Naive thymus-derived CD4-positive, alpha-beta T cell (primary cell): ENCODE data around the gene TREH. TPM values are rescaled to one million over a fixed set of nuclear protein-coding genes. Genes with fewer than 3 reads are reported as not detected.

Experiments
- ATAC-seq: fragments of 150-1000 bp; cut with Tn5 transposase; 2 replicates; pipeline ENCODE4 v1.10.0; 2021; ENCODE audit warnings: mild to moderate bottlenecking, moderate library complexity
- CTCF ChIA-PET: fragments of 350-600 bp; sonication (Branson Sonifier 250); formaldehyde crosslinking; loops from one replicate; lab custom pipeline; 2021; ENCODE audit warnings: antibody characterized with exemption; lab: Charles Lee
- POLR2A ChIA-PET: fragments of 350-600 bp; sonication (Branson Sonifier 250); formaldehyde crosslinking; loops from one replicate; lab custom pipeline; 2021; ENCODE audit warnings: antibody characterized with exemption, inconsistent platforms; lab: Charles Lee
- DNase-seq, 9 donors: peaks; one replicate each; pipeline versions ENCODE4 v3.0.0 to v3.0.0-alpha.2; 2020 to 2022; ENCODE audit warnings: mixed read lengths in 1 of 9
- H3K27ac ChIP-seq: one replicate; pipeline ENCODE4 v1.7.0; 2013; ENCODE audit warnings: mild to moderate bottlenecking, low read depth, low read length, moderate library complexity
- H3K27me3 ChIP-seq, 2 donors: one replicate each; pipeline ENCODE4 v1.7.0; 2013; ENCODE audit warnings: low read length in 2 of 2, mild to moderate bottlenecking in 2 of 2, moderate library complexity in 2 of 2; ENCODE audit not compliant: control insufficient read depth in 2 of 2, insufficient read depth in 2 of 2
- H3K36me3 ChIP-seq, 3 experiments: 1 replicate in 2 of 3; 2 replicates in 1 of 3; pipeline ENCODE4 v1.7.0; 2013; ENCODE audit warnings: low read length in 3 of 3, mild to moderate bottlenecking in 3 of 3, moderate library complexity in 1 of 3; ENCODE audit not compliant: insufficient read depth in 3 of 3, control insufficient read depth in 2 of 3
- H3K4me1 ChIP-seq, 2 donors: one replicate each; pipeline ENCODE4 v1.7.0; 2013; ENCODE audit warnings: low read length in 2 of 2, mild to moderate bottlenecking in 2 of 2, moderate library complexity in 1 of 2; ENCODE audit not compliant: control insufficient read depth in 2 of 2, insufficient read depth in 2 of 2
- H3K4me3 ChIP-seq: 2 replicates; pipeline ENCODE4 v1.7.0; 2013; ENCODE audit warnings: mild to moderate bottlenecking, low read length
- H3K9me3 ChIP-seq, 3 experiments: 1 replicate in 2 of 3; 2 replicates in 1 of 3; pipeline ENCODE4 v1.7.0; 2013; ENCODE audit warnings: low read length in 3 of 3; ENCODE audit not compliant: control insufficient read depth in 2 of 3
- H3K27ac Mint-ChIP-seq, 9 donors: one replicate each; pipeline ENCODE4 v1.8.0; 2020 to 2022; ENCODE audit warnings: mixed read lengths in 9 of 9, mild to moderate bottlenecking in 8 of 9, moderate library complexity in 5 of 9, inconsistent platforms in 2 of 9
- H3K27me3 Mint-ChIP-seq, 5 donors: one replicate each; pipeline ENCODE4 v1.8.0; 2021 to 2022; ENCODE audit warnings: mixed read lengths in 5 of 5, mild to moderate bottlenecking in 1 of 5
- H3K36me3 Mint-ChIP-seq, 5 donors: one replicate each; pipeline ENCODE4 v1.8.0; 2020 to 2022; ENCODE audit warnings: mixed read lengths in 5 of 5, mild to moderate bottlenecking in 3 of 5, inconsistent platforms in 1 of 5
- H3K4me1 Mint-ChIP-seq, 7 donors: one replicate each; pipeline ENCODE4 v1.8.0; 2020 to 2022; ENCODE audit warnings: mixed read lengths in 7 of 7, mild to moderate bottlenecking in 3 of 7, inconsistent platforms in 1 of 7
- H3K4me3 Mint-ChIP-seq, 10 donors: one replicate each; pipeline ENCODE4 v1.8.0; 2020 to 2022; ENCODE audit warnings: mild to moderate bottlenecking in 10 of 10, mixed read lengths in 10 of 10, moderate library complexity in 6 of 10, inconsistent platforms in 2 of 10
- H3K9me3 Mint-ChIP-seq, 11 donors: one replicate each; pipeline ENCODE4 v1.8.0; 2020 to 2022; ENCODE audit warnings: mixed read lengths in 11 of 11, mild to moderate bottlenecking in 4 of 11, inconsistent platforms in 1 of 11, moderate library complexity in 1 of 11
- intact Hi-C, 2 donors: fragments of 100-400 bp; cut with micrococcal nuclease; formaldehyde crosslinking; loops; one replicate each; pipeline ENCODE4 v1.15.1; 2023
- polyA plus RNA-seq, 2 donors: library from polyadenylated mRNA; unstranded; fragments of 300-500 nt; fragmentation: Illumina TruSeq; gene quantifications; one replicate each; pipeline ENCODE4 v1.2.3, GENCODE V29; 2021
- total RNA-seq, 6 experiments: library from RNA in 5 of 6; stranded (reverse) in 5 of 6; gene quantifications; 1 replicate in 5 of 6; 2 replicates in 1 of 6; pipeline ENCODE4 v1.2.3 and lab custom pipeline; 2021 to 2026

Gene TREH
- total and polyA plus RNA-seq, 7 experiments from 2014 or later = not detected

DNA sequence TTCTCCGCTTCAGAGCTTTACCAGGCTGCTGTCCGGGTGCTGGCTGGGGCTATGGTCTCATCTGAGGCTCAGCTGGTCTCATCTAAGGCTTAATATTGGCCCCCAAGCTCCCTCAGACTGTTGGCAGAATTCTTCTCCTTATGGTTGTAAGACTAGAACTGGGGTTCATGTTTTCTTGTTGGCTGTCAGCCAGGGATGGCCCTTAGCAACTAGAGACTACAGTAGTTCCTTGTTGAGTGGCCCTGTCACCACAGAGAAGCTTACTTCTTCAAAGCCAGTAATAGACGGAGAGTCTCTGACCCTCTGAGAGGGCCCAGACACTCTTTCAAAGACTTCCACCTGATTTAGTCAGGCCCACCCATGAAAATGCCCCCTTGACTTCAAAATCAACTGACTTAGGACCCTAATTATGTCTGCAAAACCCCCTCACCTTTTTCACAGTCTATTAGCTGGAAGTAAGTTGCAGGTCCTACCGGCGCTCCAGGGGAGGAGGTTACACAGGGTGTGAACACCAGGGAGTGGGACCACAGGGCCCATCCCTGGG, 24.2 kb upstream of the TREH start:
- no peaks in the 10 kb centered on the region for H3K36me3 ChIP-seq
- no peaks in the 10 kb centered on the region for H3K9me3 ChIP-seq
- Mint-ChIP-seq H3K27ac (peak overlapping the region in 8 of 9 donors; percentile 72 to 99 (median 95)), H3K27me3 (peaks cover 0 to 6% (median 0%) of the 10 kb centered on the region in 5 donors), H3K36me3 (peaks cover 0 to 5% (median 4%) of the 10 kb centered on the region in 5 donors), H3K4me1 (peaks cover 29 to 79% (median 63%) of the 10 kb centered on the region in 7 donors), H3K4me3 (peak overlapping the region in 4 of 10 donors; percentile 1 to 51 (median 12)), H3K9me3 (peaks cover 0 to 11% (median 4%) of the 10 kb centered on the region in 11 donors)
- no peak overlapping the region for H3K27ac ChIP-seq
- ChIA-PET POLR2A (interaction anchor here (0.9 to 9.5 kb wide), 5 partner anchors 11 to 228 kb away, joined by 3 to 100 read pairs (median 12); partner anchors contain the start of gene DDX6), CTCF (interaction anchor here (0.6 kb wide), 2 partner anchors 13 to 66 kb away, joined by 3 read pairs; no protein-coding TSS in a partner anchor)
- H3K4me3 ChIP-seq = no peak overlapping the region
- intact Hi-C loops = loop anchor here in 1 of 2 donors (2.0 kb wide), 1 partner anchor 13 kb away; no protein-coding TSS in a partner anchor
- no peak for ATAC-seq
- H3K27me3 ChIP-seq = no peaks in the 10 kb centered on the region
- no peak for DNase-seq
- peaks cover 39 to 54% of the 10 kb centered on the region in 2 donors for H3K4me1 ChIP-seq

DNA sequence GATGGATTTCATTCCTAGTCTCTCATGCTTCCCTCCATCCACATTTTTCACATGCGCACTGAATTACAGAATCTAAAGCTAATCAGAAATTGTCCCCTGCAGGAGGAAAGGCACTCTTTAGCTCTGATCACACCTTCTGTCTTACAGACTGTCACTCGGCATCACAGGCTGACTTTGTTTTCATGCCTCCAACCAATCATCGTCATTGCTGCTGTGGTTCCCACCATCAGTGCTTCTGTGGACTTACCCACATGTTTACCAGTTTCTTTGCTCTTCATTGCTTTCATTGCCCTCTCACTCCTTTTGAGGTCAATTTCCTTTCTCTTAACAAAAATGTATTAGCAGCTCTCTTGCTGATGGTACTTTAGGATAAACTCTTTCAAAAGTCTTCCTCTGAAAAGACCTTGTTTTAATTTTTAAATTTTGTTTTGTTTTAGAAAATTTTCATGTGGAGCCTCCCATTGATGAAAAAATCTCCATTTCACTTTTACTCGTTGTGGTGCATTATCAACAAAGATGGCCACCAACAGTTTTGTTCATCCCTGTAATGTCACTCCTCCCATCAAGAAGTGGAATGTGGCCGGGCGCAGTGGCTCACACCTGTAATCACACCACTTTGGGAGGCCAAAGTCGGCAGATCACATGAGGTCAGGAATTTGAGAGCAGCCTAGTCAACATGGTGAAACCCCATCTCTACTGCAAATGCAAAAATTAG, 20.2 kb upstream of the TREH start:
- Histone ChIP-seq H3K4me1 (peaks cover 44 to 66% of the 10 kb centered on the region in 2 donors), H3K9me3 (no peaks in the 10 kb centered on the region), H3K4me3 (peak overlapping the region; percentile 20), H3K27ac (peak overlapping the region; percentile 66), H3K36me3 (no peaks in the 10 kb centered on the region), H3K27me3 (no peaks in the 10 kb centered on the region)
- Mint-ChIP-seq H3K27ac (peak overlapping the region; percentile 79 to 99 (median 98)), H3K4me1 (peaks cover 14 to 83% (median 56%) of the 10 kb centered on the region in 7 donors), H3K27me3 (no peaks in the 10 kb centered on the region), H3K4me3 (peak overlapping the region; percentile 33 to 85 (median 80)), H3K36me3 (peaks cover 0 to 5% (median 4%) of the 10 kb centered on the region in 5 donors), H3K9me3 (peaks cover 0 to 11% (median 4%) of the 10 kb centered on the region in 11 donors)
- ATAC-seq (peak; percentile 96), DNase-seq (peak in 7 of 9 donors; percentile 78 to 92 (median 88))
- intact Hi-C loops = loop anchor here in 1 of 2 donors (1.0 to 2.0 kb wide), 3 partner anchors 9 to 229 kb away; partner anchors contain the start of gene DDX6
- POLR2A ChIA-PET = interaction anchor here (0.6 to 3.9 kb wide), 9 partner anchors 7 to 298 kb away, joined by 3 to 21 read pairs (median 3); partner anchors contain the start of gene DDX6
- CTCF ChIA-PET = interaction anchor here (0.6 to 1.9 kb wide), 9 partner anchors 9 to 183 kb away, joined by 3 to 7 read pairs (median 3); no protein-coding TSS in a partner anchor

DNA sequence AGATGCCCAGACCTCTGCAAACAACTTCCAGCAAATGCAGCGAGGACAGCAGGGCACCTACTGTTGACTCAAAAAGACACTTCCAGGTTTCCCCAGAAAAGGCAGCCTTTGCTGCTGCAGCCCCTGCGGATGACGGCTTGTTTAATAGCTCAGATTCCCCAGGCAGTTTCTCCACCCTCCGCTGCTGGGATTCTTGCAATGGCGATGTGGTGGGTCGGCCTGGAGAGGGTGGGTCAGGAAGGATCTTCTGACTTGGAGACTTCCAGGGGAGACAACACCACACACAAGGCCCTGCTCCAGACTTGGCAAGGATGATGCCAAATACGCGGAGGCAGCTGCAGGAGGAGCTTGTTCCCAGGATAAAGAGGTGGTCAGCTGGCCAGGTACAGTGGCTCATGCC, 17.9 kb upstream of the TREH start:
- Mint-ChIP-seq H3K4me3 (no peak overlapping the region), H3K36me3 (peaks cover 0 to 5% (median 4%) of the 10 kb centered on the region in 5 donors), H3K4me1 (peaks cover 28 to 87% (median 64%) of the 10 kb centered on the region in 7 donors), H3K9me3 (peaks cover 0 to 11% (median 4%) of the 10 kb centered on the region in 11 donors), H3K27me3 (peaks cover 0 to 6% (median 0%) of the 10 kb centered on the region in 5 donors), H3K27ac (peak overlapping the region in 7 of 9 donors; percentile 12 to 99 (median 93))
- ATAC-seq (no peak), DNase-seq (no peak)
- Histone ChIP-seq H3K27me3 (no peaks in the 10 kb centered on the region), H3K4me3 (no peak overlapping the region), H3K4me1 (peaks cover 60 to 69% of the 10 kb centered on the region in 2 donors), H3K36me3 (no peaks in the 10 kb centered on the region), H3K9me3 (no peaks in the 10 kb centered on the region), H3K27ac (peak overlapping the region; percentile 36)
- POLR2A ChIA-PET = interaction anchor here (0.8 to 11.3 kb wide), 4 partner anchors 10 to 113 kb away, joined by 3 to 100 read pairs (median 6); partner anchors contain the start of gene DDX6
- CTCF ChIA-PET = interaction anchor here (0.7 to 2.6 kb wide), 4 partner anchors 8 to 92 kb away, joined by 3 to 10 read pairs (median 5); no protein-coding TSS in a partner anchor
- intact Hi-C loops = no loop called here

DNA sequence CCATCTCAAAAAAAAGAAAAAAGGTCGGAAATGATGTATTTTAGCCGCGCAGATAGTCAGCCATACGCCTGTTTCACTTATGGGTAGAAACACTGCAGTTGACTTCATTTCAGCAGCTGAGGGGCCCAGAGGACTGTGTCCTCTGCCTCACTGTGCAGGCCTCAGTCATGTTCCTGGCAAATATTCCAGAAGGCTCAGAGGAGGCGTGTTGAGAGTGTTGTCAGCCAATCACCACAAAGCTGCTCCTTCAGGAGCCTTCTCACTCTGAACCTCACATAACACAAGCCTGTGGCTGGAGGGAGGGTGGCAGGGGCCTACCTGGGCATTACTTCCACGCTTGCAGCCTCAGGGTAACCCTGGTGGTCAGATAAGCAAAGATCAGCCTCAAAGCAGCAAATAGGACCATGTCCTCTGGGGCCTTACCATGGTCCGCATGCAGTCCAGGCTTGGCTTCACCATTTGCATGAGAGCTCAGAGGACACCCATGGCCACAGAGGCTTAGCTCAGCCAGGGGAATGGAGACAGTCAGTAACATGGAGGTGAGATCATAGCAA, 17.3 kb upstream of the TREH start:
- peak overlapping the region; percentile 36 for H3K27ac ChIP-seq
- H3K4me3 Mint-ChIP-seq = peak overlapping the region in 1 of 10 donors; percentile 43
- intact Hi-C loops = no loop called here
- H3K9me3 ChIP-seq = no peaks in the 10 kb centered on the region
- H3K27me3 Mint-ChIP-seq = peaks cover 0 to 6% (median 0%) of the 10 kb centered on the region in 5 donors
- peaks cover 66 to 75% of the 10 kb centered on the region in 2 donors for H3K4me1 ChIP-seq
- no peak overlapping the region for H3K4me3 ChIP-seq
- H3K36me3 Mint-ChIP-seq = peaks cover 0 to 5% (median 4%) of the 10 kb centered on the region in 5 donors
- H3K27ac Mint-ChIP-seq = peak overlapping the region in 8 of 9 donors; percentile 12 to 99 (median 92)
- POLR2A ChIA-PET = interaction anchor here (0.7 to 11.3 kb wide), 5 partner anchors 11 to 483 kb away, joined by 3 to 100 read pairs (median 6); partner anchors contain the start of gene DDX6
- H3K4me1 Mint-ChIP-seq = peaks cover 34 to 87% (median 64%) of the 10 kb centered on the region in 7 donors
- DNase-seq = no peak
- CTCF ChIA-PET = interaction anchor here (0.7 to 2.6 kb wide), 4 partner anchors 9 to 92 kb away, joined by 3 to 10 read pairs (median 5); no protein-coding TSS in a partner anchor
- H3K36me3 ChIP-seq = no peaks in the 10 kb centered on the region
- peaks cover 0 to 11% (median 4%) of the 10 kb centered on the region in 11 donors for H3K9me3 Mint-ChIP-seq
- ATAC-seq = no peak
- H3K27me3 ChIP-seq = no peaks in the 10 kb centered on the region

DNA sequence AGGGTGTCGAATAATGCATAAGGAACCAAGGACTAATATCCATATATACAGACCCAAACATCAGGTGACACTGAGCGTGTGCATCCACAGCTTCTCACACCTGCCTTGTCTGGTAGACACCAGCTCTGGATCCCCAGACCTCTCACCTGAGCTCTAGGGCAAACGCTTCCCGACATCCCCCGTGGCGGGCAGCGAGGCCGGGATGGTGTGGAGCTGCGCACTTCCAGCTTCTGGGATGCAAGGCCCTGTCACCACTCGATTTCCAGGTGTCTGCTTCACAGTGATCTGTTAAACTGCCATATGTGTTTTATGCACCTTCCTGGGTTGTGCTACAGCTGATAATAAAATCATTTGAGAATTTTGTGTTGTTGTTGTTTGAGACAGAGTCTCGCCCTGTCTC, 15.3 kb upstream of the TREH start:
- Histone ChIP-seq H3K4me1 (peaks cover 69 to 82% of the 10 kb centered on the region in 2 donors), H3K27me3 (no peaks in the 10 kb centered on the region), H3K36me3 (no peaks in the 10 kb centered on the region), H3K4me3 (no peak overlapping the region), H3K27ac (no peak overlapping the region), H3K9me3 (no peaks in the 10 kb centered on the region)
- Mint-ChIP-seq H3K4me3 (peak overlapping the region in 1 of 10 donors; percentile 23), H3K27ac (peak overlapping the region in 7 of 9 donors; percentile 32 to 98 (median 85)), H3K4me1 (peaks cover 37 to 91% (median 69%) of the 10 kb centered on the region in 7 donors), H3K9me3 (peaks cover 0 to 3% (median under 1%) of the 10 kb centered on the region in 11 donors), H3K27me3 (peaks cover 0 to 6% (median 0%) of the 10 kb centered on the region in 5 donors), H3K36me3 (no peaks in the 10 kb centered on the region)
- no peak for ATAC-seq
- ChIA-PET CTCF (interaction anchor here (0.6 to 1.4 kb wide), 3 partner anchors 10 to 95 kb away, joined by 3 to 5 read pairs (median 4); no protein-coding TSS in a partner anchor), POLR2A (interaction anchor here (1.6 to 11.3 kb wide), 4 partner anchors 13 to 217 kb away, joined by 4 to 100 read pairs (median 46); partner anchors contain the start of gene DDX6)
- intact Hi-C loops = loop anchor here in 1 of 2 donors (5.0 kb wide), 2 partner anchors 78 to 303 kb away; partner anchors contain the start of gene CENATAC
- DNase-seq = no peak
